ENCODE data around the gene YTHDF1.
"Not testable (repeated sequence)": the region's sequence is repeated elsewhere in the genome, so short reads cannot be mapped to it uniquely, and the experiment has no call there.

The YTHDF1 gene

DNA sequence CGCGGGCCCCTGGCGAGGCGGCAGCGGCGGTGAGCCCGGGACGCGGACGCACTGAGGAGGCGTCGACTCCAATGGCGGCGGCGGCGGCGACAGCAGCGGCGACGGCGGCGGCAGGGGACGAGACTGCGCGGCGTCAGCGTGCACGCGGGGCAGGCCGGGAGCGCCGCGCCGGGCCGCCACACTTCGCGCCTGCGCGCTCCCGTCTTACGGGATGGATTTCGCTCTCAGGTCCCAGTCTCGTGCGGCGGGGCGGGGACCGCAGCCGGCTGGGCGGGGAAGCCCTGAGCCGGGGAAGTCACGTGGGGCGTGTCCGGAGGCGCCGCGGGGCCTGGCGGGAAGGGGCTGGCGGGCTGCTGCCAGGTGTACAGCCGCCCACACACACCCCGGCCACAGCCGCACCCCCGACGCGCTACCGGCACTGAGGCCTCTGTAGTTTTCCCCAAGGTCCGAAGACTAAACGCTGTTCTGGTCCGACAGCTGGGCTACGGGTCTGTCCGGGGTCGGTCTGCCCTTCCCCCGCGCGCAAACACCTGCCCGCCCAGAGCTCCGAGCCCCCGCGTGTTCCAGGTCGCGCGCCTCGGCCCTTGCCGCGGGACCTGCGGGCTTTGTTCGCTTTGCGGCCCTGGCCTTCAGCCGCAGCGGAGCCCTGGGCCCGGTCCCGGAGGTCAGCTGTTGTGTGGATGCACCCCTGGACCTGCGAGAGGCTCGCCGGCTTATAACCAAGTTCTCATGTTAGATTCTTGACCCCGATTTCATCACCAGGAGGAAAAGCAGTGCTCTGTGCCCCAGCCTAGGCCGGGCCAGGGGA, at the start of gene YTHDF1:
Gene YTHDF1, minus strand, starts transcription at position 91 of the 808 bp plus-strand sequence. CDS start 239 bp downstream, outside the sequence.
- peak; percentile 95 for DNase-seq

DNA sequence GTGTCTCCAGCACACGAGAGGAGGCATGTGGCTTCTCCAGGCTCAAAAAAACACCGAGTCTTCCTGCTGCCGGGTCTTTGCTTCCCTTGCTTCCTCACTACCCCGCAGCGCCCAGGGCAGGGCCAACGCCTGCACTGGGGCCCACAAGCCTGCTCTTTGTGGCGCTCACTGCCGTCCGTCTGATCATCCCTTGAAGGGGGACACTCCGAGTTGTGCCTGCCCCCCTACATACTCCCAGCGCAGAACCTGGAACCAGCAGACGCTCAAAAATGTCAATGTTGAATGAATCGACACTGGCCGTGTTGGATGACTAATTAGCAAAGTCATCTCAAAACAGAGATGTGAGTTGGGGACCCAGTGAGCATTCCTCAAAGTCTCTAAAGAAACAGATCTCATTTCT, 48.6 kb upstream of the YTHDF1 start:
- no peak for DNase-seq

DNA sequence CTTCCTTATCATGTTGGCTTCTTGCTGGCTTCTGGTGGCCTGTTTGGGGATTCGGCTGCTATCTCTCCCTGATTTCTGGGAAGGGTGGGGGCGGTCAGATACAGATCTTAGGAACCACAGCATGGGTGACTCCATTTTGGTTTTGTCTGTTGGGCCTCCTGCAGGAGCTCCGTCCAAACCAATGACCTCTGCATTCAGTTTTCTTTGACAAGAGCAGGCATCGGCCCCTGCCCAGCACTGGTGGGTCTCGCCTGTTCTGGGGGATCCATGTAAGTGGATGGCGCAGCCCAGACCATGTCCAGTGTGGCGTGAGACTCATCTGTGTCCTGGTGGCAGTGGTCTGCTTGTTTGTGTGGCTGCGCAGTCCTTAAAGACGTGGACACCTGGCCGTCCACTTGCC, 48.1 kb upstream of the YTHDF1 start:
- DNase-seq, result peak; percentile 52

DNA sequence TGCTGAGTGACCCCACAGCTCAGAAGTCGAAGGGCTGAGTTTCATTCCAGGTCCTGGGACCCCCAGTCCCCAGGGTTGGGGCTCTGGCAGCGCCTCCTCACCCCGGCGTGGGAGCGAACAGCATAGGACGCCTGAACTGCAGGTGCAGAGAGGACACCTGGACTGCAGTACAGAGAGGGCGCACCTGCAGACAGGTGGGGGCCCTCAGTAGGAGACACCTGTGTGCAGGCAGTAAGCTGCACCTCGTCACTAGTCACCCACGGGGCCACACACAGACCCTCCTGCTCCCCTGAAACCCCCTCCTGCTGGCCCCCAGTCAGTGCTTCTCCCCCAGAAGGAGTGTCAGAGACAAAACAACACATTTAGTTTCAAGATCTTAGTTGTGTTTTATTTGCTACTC, 46.9 kb upstream of the YTHDF1 start:
- DNase-seq, result no peak

DNA sequence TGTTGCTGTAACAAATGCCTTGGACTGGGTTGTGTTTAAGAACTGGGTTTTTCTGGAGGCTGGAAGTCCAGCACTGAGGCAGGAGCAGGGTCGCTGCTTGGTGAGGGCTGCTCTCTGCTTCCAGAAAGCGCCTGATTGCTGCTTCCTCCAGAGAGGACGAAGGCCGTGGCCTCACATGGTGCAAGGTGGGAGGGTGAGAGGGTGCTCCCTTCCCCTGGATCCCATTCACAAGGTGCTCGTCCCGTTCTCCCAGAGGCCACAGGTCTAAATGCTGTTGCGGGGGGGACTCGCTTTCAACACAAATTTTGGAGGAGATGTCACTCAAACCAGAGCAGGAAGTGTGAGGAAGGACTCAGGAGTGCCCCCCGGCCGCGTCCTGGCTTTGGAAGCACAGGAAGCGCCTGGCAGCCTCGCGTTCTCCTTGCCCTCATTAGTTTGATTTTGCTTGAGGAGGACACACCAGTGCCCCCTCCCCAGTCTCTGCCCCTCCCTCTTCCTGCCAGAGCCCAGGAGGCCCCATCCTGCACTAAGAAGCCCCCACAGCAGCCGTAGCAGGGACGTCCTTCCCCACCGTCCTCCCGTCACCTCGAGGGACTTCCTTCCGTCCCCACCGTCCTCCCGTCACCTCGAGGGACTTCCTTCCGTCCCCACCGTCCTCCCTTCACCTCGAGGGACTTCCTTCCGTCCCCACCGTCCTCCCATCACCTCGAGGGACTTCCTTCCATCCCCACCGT, 46.0 kb upstream of the YTHDF1 start:
- DNase-seq, result no peak

DNA sequence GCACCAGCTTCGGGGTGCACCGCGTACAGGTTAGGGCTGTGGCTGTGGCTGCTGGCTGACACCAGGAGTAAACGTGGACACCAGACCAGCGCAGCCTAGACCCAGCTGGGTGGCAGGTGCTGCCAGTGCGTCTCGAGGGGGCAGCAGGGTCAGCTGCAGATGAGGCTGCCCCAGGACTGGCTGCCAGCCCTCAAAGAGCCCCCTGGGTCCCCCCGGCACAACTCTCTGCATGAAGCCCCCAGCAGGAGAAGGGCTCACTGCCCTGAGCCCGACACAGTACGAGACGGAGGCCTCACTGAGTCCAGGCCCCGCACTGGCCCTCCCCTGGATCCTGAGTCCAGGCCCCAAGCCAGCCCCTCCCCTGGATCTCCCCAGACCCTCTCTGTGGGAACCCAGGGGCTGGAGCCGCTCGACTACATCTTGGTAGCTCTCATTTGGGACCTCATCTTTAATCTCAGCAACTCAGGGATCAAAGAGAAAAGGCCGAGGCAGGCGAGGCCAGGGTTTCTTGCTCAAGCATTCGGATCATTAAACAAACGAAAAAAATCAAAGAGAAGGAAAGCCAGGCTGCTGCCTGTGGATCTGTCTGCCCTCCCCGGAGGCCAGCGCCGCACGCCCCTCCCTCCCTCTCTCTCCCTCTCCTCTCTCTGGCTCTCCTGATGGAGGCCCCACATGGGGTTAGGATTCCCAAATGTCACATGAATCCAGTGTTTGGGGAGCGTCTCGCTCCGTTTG, 45.3 kb upstream of the YTHDF1 start:
- no peak for DNase-seq

DNA sequence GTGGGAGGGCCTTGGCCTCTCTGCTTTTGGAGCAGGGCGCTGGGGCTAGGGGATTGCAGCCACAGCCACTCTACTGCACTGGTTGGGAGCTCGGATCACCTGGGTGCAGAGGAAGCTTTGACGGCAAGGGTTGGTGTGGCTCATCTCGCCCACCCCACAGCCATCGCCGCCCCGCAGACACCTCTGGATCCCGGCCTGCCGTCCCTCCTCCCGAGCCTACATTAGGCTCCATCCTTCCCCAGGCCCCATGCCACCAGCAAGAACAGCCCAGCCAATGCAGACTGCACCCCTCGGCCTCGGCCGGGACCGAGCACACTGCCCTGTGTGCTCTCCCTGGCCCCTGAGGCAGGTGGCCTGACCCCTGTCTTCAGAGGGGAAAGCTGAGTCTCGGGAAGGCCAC, 44.6 kb upstream of the YTHDF1 start:
- no peak for DNase-seq

DNA sequence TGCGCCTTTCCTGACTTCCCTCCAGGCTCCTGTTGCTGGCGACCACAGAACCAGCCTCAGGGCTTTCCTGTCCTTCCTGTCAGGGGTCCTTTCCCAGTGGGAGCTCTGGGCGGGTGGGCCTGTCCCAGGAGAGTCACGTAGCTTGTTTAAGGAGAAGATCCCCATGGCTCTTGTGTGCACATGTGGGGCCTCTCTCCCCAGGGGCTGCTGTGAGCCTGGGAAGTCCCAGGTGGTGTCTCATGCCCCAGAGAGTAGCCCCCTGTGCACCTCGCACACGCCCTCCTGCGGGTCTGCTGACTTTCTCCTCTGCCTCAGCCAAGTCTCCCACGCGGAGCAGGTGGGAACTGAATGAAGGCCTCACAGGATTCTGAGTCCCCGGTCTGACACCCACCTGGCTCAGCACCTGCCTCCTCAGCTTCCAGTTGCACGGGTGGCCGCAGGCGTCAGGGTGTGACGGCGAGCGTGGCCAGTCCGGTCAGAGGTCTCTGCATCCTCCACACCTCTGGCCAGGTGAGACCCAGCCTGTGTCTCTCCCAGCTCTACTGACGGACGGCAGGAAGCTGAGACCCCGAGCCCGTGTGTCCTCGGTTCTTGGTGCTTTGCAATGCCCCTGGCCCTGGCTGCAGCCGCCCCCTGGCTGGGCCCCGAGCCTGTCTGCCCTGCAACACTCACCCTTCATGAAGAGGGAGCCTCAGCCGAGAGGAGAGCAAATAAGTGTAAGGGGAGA, 44.0 kb upstream of the YTHDF1 start:
- no peak for DNase-seq

DNA sequence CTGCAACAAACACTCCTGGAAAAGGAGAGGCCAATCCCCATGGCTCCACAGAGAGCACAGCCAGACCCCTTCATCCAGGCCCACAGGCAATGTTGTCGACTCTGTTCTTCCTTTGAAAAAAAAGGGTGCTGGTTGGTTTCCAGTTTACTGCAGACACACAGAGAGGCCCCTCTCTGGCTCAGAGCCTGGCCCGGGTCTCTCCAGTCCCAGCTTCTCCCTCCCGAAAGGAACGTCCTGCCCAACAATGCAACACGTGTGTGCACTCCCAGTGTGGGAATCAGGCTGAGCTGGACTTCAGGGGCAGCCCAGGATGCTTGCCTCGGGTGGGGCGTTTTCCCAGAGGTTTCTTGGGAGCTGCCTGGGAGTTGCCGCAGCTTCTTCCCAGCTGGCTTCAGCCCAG, 42.9 kb upstream of the YTHDF1 start:
- DNase-seq, result no peak

DNA sequence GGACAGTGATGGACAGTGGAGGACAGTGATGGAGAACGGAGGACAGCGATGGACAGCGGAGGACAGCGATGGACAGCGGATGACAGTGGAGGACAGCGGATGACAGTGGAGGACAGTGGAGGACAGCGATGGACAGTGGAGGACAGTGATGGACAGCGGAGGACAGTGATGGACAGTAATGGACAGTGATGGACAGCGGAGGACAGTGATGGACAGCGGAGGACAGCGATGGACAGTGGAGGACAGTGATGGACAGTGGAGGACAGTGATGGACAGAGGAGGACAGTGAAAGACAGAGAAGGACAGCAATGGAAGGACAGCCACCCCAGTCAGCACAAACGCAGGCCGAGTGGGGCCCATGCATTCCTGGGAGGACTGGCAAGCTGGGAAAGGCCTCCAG, 41.7 kb upstream of the YTHDF1 start:
- no peak for DNase-seq

DNA sequence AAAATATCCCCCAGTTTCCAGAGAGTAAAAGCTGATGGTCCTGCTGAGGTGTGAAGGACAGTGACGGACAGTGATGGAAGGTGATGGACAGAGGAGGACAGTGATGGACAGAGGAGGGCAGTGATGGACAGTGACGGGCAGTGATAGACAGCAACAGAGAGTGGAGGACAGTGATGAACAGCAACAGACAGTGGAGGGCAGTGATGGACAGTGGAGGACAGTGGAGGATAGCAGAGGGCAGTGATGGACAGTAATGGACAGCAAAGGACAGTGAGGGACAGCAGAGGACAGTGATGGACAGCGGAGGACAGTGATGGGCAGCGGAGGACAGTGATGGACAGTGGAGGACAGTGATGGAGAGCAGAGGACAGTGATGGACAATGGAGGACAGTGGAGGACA, 41.0 kb upstream of the YTHDF1 start:
- DNase-seq, result no peak

DNA sequence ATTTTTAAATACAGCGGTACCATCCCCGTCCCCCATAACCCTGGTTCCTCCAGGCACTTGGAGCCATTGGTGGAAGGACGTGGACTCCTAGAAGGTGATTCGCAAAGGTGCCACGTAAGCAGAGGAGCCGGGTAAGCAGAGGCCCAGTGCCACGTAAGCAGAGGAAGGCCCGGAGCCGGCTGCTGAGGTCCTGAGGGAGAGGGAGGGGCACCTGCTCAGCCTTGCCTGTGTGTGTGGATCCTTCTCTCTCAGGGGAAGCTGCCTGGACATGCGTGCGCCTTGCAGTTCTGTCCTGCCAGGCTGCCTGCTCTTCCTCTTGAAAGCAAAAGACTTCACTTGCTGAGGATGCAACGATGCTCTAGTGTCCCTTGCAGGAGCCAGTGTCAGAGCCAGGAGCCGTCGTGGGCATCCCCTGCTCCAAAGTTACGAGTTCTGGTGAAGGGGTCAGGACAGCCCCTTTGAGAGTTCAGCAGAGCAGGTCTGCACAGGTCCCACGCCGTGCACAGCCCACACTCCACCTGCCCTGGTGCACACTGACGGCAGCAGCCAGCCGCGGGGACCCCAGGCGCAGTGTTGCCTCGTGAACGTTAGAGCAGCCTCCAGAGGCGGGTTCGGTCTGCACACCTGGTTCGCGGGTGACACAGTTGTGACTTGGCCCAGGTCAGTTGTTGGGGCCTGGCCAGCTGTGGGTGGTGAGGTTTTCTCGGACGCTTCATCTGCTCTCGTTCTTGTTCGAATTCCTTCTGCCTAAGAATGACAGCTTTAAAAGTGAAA, 40.2 kb upstream of the YTHDF1 start:
- no peak for DNase-seq

DNA sequence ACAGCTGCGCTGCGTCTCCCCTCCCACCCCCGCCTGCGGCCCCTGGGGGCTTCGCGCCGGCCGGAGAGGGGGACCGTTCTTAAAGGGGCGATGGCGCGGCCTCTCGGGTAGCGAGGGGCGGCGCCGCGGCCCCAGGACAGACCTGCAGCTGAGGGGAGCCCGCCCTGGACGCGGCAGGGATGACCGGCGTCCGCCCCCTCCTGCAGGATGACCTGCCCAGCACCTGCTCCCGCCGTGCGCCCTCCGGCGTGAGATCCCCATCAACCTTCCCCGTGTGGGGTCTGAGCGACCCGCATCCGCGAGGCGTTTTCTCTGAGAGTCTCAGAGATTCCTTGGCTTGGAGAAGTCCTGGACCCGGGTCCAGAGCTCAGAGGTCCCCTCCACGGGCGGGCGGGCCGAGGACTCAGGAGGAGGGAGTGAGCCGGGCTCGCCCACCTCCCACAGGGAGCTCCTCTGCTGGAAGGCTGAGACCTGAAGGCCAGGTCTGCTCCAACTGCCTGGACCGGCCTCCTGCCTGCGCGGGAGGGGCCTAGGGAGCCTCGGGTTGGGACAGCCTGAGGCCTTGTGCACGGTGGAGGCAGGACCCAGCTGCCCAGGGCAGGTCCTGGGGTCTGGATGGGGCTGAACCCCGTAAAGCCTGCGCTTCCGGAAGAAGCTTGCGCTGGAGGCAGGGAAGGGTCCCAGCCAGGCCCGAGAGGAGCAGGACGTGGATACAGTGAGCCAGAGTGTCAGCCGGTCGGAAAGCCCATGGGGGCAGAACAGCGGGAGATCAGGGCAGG, 38.9 kb upstream of the YTHDF1 start:
- DNase-seq, result no peak

DNA sequence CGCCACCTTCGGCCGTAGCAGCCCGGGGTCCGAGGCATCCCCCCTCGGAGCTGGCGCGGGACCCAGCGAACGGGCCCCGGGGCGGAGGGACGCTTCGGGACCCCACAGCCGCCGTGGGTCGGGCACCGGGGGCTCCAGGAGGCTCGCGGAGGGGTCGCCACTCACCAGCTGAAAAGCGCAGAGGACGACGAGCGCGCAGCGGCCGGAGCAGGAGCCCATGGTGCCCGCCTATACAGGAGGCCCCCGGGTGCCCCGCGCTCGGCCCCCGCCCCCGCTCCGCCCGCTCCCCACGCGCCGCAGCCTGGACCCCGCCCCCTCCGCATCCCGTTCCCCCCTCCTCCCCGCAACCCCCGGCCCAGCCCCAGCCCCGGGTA, 38.3 kb upstream of the YTHDF1 start, which contains the start of gene NKAIN4:
Gene NKAIN4, minus strand, starts transcription at position 232 of the 374 bp plus-strand sequence. Its CDS starts 13 bp downstream, at position 219.
- no peak for DNase-seq

DNA sequence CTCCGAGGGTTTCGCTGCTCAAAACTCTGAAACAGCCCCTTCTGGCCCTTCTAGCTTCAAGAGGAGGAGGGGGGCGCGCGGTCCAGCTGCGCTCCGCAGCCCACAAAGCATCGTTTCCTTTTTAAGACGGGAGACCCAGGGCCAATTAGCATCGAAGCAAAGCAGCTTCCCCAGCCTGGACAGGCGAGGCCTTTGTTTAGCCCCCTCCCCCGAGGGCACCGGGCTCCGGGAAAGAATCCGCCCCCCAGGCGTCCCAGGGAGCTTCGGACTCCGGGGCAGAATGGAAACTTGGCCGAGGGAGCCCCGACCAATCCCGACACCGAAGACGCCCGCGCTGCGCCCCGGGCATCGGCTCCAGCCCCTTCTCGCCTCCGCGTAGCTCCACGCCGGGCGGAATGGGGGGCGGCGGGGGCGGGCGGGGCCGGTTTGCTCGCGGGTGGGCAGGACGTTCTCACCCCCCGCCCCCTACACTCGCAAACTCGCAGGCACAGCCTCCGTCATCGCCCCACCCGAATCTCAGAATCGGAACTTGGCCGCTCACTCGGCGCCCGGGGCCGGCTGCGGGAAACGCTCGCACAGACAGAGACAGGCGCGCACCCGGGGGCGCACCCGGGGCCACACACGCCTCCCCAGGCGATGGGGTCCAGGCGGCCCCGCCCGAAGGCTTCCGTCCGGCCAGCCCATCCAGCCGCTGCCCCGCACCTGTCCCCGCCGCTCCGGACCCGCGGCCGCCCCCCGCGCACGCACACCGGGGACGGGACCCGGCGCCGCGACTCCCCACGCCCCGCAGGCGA, 37.7 kb upstream of the YTHDF1 start:
- no peak for DNase-seq

DNA sequence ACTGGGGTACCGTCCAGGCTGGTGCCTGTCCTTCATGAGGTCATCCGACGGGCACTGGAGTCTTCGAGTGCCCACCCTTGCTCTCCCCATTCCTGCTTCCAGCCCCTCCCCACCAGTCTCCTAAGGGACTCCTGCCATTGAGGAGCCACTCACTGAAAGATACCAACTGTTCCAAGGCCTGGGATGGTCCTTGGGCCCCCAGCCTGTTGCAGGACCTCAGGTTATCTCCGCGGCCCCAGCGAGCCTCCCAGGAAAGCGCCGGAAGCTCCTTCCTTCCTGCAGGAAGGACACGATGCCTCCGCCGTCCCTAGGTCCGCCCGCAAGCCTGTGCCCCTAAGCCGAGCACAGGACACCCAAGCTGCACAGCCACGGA, 37.1 kb upstream of the YTHDF1 start:
- no peak for DNase-seq

DNA sequence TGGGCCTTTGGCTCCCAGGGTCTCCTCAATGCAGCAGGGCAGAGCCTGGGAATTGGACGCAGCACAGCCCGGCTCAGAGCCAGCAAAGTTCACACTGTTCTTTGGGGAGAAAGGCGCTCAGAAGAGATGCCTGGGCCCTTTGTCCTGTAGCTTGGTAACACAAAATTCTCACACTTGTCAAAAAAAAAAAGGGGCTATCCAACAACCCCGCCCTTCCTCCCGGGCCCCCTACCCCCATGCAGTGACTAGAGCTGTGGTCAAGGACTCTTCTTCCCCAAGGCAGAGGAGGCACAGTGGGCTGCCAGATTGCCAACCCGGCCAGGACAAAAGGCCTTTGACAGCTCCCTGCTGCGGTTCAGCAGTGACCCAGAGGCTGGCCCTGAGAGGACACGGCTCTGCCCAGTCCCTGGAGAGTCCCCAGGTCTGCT, 36.4 kb upstream of the YTHDF1 start:
- DNase-seq, result no peak

DNA sequence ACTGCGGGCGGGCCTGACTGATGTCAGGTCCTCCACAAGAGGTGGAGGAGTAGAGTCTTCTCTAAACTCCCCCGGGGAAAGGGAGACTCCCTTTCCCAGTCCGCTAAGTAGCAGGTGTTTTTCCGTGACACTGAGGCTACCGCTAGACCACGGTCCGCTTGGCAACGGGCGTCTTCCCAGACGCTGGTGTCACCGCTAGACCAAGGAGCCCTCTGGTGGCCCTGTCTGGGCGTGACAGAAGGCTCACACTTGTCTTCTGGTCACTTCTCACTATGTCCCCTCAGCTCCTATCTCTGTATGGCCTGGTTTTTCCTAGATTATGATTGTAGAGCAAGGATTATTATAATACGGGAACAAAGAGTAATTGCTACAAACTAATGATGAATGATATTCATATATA, 35.4 kb upstream of the YTHDF1 start:
- DNase-seq, result not testable (repeated sequence)

DNA sequence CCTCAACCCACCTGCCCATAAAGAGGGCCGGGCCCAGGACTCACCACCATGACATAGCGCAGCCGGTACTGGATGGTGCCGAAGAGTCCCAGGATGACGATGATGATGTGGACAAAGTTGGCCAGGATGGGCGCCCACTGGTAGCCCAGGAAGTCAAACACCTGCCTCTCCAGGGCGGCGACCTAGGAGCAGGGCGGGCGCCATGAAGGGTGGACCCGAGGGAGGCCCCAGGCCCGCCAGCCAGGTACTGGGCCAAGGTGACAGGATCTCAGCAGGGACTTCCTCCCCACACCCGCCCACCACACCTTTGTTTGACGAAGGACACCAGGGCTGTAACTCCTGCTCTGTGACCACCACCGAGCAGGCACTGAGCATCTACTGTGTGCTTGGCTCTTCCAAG, 34.0 kb upstream of the YTHDF1 start:
- DNase-seq, result no peak

DNA sequence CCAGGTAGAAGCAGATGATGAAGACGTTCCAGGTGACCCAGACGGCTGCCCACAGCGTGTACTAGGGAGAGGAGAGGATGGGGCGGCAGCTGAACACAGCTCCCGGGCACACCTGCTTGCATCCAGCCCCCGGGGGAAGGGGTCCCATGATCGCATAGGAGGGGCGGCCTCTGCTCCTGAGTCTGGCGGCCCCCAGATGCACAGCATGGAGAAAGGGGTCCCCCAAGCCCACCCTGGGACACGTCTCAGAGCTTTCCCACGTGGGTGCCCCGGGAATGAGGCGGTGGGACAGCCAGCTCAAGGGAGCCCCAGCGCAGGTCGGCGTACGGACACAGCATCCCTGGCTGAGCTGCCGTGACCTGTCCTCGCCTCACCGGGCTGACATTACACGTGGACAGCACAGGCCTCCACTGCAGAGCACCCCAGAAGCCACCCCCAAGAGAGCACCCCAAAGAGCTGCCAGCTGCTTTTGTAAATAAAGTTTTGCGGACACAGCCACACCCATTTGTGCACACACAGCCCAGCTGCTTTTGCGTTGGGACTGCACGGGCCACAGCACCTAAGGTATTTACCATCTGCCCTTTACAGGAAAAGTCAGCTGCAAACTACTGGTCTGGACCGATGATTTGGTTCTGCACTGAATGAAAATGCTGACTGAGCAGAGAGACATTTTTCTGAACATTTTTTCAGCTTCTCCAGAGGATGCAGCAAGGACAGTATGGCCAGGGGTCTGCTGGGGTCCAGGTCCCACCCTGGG, 33.1 kb upstream of the YTHDF1 start:
- no peak for DNase-seq

All from hematopoietic multipotent progenitor cell treated with erythropoietin and hydrocortisone succinate and interleukin-3 and kit ligand, for 8 days (in vitro differentiated cells).